GM12873 (cell line): ENCODE data around the gene CACNA1C.

Source experiments
- TF ChIP-seq, protein P1 (sequence below): IDR thresholded peaks from 2 replicates; pipeline ENCODE4 v1.5.1; 2012; ENCODE audit warnings: low read depth, mild to moderate bottlenecking, moderate library complexity, low read length, control low read depth; ENCODE audit not compliant: insufficient read depth; ENCODE audit errors: missing control alignments

CACNA1C gene

DNA sequence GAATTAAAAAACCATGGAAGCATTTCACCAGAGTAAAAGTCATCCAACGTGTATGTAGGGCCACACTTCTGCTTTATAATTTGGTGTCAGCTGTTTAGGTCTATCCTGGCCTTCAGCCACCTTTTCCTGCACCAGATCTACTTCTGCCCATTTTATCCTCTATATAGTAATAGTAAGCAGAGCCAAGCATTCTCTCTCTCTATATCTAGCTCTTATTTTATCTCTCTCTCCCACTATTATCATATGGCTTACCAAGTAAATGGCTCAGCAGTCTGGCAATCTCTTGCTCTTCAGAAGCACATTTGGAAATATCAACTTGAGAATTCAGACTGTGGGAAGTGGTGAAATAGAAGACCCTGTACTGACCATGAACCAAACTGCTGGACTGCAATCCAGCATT is 657.9 kb downstream of the CACNA1C start:
- TF ChIP-seq, protein P1, sequence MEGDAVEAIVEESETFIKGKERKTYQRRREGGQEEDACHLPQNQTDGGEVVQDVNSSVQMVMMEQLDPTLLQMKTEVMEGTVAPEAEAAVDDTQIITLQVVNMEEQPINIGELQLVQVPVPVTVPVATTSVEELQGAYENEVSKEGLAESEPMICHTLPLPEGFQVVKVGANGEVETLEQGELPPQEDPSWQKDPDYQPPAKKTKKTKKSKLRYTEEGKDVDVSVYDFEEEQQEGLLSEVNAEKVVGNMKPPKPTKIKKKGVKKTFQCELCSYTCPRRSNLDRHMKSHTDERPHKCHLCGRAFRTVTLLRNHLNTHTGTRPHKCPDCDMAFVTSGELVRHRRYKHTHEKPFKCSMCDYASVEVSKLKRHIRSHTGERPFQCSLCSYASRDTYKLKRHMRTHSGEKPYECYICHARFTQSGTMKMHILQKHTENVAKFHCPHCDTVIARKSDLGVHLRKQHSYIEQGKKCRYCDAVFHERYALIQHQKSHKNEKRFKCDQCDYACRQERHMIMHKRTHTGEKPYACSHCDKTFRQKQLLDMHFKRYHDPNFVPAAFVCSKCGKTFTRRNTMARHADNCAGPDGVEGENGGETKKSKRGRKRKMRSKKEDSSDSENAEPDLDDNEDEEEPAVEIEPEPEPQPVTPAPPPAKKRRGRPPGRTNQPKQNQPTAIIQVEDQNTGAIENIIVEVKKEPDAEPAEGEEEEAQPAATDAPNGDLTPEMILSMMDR, result no peak

DNA sequence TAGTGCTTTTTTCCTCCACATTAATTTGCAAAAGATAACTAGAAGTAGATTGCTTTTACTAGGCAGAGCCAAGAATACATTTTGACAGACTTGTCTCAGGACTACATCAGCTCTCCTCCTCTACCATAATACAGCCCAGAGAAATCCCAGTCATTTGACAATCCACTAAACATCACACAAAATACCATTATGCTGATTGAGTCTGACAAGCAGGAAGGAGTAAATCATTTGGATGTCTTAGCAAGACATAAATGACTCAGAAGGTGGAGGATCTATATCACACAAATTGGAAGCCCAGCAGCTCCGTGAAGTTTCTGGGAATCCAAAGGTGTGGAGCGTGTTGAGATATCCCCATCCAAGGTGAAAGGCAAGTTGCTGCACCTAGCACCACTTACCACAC is 666.6 kb downstream of the CACNA1C start:
- TF ChIP-seq, protein P1, result no peak

DNA sequence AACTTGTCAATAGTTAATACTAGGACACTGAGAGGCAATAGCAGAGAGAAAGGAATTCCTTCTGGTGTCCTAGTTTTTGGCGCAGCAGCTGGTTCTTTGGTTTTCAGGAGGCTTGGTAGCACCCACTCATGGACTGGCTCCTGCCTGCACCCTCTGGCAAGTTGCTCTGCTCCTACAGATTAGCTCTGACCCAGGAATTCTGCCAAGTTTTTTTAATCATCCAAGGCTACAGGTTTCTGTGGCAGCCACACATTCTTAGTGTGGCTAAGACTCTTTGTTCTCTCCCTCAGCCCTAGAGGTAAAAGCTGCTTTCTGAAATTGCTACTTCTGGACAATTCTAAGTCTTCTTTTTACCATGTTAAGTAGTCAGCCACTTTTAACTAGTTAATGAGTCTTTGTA is 670.0 kb downstream of the CACNA1C start:
- TF ChIP-seq, protein P1, result no peak

DNA sequence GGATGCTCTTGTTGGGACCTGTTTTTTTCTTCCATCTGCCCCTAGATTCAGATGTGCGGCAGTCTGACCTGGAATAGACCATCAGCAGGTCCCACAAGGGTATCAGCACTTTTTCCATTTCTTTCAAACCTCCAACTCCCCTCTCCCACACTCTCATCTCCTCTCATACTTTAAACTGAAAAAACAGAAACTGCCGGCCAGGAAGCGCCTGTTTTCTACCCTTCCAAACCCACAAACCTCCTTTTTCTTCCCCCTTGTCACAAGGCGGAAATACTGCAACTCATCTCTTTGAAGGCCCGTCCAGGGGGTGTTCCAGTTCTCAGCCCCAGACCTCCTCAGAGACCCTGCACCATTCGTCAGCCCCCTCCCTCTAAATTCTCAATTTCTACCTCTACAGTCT is 679.5 kb downstream of the CACNA1C start:
- TF ChIP-seq, protein P1, result no peak

DNA sequence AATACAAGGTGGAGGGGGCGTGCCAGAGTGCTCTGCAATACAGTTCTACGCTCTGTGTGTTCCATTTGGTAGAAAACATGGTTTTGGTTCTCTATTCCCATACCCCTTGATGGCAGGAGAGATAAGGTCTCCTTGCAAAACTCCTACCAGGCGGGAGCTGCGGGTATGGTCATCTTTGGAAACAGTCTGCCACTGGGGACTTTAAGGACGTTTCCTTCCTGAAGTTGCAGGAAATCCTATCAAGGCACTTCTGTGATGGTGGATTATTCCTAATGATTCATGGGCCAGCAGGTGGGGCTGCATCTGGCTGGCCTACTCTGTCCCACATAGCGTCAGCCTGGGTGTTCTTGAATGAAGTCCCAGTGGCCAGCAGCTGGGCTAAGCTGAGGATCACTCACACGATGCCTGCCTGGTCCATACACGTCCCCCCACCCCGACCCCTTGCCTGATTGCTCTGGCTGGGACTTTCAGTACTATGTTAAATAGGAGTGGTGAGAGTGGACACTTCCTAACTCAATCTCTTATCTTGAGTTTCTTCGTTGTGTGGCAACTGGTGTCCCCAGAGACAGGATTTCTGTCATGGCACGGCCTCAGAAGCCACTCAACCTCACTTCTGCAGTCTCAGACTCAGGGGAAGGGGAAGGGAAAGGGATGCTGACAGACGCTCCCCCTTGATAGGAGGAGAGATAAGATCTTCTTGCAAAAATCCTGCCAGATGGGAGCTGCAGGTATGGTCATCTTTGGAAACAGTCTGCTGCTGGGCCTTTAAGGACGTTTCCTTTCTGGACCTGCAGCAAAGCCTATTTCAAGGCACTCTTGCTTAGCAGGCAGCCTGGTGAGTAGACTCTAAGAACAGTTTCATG is 680.9 kb downstream of the CACNA1C start:
- TF ChIP-seq, protein P1, result no peak

DNA sequence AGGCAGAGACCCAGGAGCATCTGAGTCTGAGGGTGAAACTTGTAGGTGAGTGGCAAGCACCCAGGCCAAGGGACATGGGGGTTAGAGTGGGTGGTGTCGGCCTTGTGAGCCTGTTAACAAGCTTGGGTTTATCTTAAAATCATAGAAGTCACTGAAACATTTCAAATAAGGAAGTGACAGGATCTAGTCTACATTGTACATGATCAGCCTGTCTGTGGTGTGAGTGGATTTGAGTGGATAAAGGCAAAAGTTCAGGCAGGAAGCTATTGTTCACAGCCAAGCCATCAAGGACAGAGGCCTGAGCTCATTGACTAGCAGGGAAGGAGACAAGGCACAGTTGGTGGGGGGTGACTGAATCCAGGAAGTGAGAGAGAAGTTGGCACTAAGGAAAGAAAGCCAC is 682.6 kb downstream of the CACNA1C start:
- TF ChIP-seq, protein P1, result no peak

DNA sequence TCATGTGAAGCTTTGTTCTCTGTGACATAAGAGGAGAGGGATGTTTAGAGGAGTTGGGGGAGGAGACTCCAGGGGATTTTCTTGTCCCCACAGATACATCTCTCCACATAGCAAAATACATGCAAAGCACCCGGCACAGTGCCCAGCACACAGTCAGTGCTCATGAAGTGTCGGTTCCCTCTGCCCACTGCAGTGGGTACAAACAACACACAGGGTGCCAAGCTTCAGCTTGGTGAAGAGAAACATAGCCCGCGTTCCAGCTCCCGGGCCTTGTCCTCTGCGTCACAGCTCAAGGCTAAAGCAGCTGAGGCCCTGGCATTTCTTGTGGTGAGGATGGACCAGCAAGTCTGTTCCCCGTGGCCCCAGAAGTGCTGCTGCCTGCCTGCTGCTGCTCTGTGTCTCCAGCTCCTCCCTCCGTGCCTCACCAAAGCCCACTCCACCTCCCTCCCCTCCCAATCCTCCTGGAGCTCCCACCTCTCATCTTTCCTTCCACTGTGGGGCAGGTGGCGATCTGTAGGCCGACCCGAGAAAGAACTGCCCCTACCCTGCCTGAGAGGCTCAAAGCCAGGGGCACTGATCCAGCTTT is 685.0 kb downstream of the CACNA1C start:
- TF ChIP-seq, protein P1, result no peak
